UCSD-AML1 (cell line): ENCODE results near the gene HLTF.
"Not testable (repeated sequence)": the region's sequence is repeated elsewhere in the genome, so short reads cannot be mapped to it uniquely, and the experiment has no call there.

Experiments used
- DNase-seq: peaks from one replicate; lab custom pipeline; 2025; ENCODE audit not compliant: unreplicated experiment; lab: John Stamatoyannopoulos, UW

Gene HLTF, protein sequence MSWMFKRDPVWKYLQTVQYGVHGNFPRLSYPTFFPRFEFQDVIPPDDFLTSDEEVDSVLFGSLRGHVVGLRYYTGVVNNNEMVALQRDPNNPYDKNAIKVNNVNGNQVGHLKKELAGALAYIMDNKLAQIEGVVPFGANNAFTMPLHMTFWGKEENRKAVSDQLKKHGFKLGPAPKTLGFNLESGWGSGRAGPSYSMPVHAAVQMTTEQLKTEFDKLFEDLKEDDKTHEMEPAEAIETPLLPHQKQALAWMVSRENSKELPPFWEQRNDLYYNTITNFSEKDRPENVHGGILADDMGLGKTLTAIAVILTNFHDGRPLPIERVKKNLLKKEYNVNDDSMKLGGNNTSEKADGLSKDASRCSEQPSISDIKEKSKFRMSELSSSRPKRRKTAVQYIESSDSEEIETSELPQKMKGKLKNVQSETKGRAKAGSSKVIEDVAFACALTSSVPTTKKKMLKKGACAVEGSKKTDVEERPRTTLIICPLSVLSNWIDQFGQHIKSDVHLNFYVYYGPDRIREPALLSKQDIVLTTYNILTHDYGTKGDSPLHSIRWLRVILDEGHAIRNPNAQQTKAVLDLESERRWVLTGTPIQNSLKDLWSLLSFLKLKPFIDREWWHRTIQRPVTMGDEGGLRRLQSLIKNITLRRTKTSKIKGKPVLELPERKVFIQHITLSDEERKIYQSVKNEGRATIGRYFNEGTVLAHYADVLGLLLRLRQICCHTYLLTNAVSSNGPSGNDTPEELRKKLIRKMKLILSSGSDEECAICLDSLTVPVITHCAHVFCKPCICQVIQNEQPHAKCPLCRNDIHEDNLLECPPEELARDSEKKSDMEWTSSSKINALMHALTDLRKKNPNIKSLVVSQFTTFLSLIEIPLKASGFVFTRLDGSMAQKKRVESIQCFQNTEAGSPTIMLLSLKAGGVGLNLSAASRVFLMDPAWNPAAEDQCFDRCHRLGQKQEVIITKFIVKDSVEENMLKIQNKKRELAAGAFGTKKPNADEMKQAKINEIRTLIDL

GRCh38 chr3:149086232-149086988 lies at the start of gene HLTF:
TSS of gene HLTF (minus strand) at chr3:149086533. CDS start at chr3:149086336, 197 bp downstream.
- DNase-seq: peak; percentile 91

- DNase-seq: no peak
Measured at GRCh38 chr3:149134575-149134974, 48.2 kb upstream of the HLTF start.

- DNase-seq: no peak
Measured at GRCh38 chr3:149131589-149131988, 45.3 kb upstream of the HLTF start.

DNA sequence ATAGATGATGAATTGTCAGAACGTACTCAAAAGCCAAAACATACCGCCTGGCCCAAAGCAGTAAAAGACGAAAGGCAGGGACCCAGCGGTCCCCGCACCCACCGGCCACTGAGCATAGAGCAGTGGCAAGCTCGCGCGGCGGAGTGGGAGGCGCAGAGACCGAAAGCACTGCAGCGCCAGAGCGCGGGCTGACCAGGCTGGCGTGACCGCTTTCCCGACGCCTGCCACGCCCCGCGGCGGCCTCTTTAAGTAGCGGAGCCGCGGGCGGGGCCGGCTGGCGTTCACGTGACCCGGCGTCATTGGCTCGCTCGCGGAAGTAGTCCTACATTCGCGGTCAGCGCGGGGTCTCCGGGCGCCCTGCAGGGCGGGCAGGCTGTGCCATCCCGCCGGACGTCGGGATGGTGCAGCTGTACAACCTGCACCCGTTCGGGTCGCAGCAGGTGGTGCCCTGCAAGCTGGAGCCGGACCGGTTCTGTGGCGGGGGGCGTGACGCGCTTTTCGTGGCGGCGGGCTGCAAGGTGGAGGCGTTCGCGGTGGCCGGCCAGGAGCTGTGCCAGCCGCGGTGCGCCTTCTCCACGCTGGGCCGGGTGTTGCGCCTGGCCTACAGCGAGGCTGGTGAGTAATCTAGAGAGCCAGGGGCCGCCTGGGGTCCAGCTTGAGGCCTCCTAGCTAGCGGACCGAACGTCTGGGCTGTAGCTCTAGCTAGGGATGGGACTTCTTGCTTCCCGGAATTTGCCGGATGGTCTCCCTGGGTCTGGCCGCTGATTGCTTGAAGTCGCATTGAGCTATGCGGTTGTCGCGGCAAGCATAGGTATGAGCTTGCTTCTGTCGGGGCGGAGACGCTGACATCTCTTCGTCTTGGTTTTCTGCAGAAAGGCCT lies 43.2 kb upstream of the HLTF start, which contains the start of gene HPS3:
TSS of gene HPS3 (plus strand) at position 313 of the 880 bp plus-strand sequence. CDS start at position 399, 86 bp downstream.
- peak; percentile 92 for DNase-seq

GRCh38 chr3:149128821-149129220 lies 42.5 kb upstream of the HLTF start:
- no peak for DNase-seq

- DNase-seq: no peak
Measured at GRCh38 chr3:149122721-149123578, 36.6 kb upstream of the HLTF start.

DNA sequence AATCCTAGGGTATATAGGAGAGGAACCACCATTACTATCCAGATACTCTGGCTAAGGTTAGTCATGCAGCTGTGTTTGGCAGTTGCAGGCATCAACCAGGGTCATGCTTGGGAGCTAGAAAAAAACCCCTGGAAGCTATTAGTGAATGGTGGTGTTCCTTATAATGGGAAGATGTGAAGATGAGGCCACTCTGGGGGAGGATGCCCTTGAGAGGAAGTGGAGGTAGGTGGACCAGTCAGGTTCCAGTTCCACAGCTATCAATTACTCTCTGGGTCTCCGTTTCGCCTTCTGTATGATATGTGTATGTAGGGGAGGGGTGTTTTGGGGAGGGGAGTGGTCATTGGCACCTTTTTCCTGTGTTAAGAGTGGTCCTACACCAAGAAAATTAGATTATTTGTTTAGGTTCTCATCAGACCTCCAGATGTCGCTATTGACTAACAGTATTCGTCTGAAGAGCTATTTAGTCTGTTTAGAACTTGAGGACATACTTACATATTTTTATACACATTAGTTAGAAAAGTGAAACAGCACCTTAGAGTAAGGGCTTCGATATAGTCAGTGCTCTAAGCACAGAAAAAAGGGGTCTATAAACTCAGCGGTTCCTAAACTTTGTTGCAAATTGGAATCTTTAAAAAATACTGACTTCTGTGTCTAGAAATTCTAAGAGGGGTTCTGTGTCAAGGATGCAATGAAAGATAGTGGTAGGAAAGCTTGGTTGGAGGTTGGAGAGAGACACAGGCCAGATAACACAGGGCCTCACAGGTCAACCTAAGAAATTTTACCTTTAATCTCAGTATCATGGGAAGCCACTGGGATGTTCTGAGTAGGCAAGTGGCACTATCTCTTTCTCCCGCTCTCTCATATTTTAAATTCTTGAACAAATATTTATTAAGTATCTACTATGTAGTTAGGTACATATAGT lies 34.0 kb upstream of the HLTF start:
- DNase-seq: no peak

DNA sequence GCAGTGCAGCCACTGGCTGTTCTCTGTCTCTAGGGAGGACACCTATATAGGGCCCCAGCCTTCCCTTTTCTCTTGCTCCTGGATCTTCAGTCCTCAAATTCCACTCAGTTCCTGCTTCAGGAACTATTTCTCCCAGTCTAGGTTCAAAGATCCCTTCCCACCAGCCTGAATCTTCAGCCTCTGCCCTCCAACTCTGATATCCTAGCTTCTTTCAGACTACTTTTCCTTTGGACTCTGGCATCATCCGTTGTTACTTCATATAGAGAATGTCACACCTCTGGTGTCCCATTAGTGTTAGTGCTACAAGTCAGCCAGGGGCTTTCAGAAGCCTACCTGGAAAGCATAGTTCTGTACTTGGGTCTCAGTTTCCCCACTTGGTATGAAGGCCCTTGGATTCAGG lies 33.1 kb upstream of the HLTF start:
- DNase-seq: no peak

DNA sequence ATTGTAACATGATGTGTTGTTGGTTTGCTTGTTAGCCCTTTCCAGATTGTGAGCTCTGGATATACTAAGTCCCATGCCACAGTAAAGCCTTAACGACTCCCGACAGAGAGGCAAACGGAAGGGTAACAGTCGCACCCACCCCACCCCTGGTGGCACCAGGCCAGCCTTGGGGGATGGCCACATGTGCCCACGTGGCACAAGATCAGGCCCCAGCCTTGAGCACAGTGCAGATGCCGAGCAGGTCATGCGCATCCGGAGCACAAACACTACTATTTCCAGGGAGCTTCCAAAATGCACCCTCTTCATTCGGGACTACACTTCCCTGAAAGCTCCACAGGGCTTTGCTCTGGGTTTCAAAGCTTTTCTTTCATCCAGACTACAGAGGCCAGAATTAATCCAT lies 32.4 kb upstream of the HLTF start:
- DNase-seq: no peak

- no peak for DNase-seq
Measured at GRCh38 chr3:149115114-149115513, 28.8 kb upstream of the HLTF start.

GRCh38 chr3:149114458-149114857 lies 28.1 kb upstream of the HLTF start:
- no peak for DNase-seq

DNA sequence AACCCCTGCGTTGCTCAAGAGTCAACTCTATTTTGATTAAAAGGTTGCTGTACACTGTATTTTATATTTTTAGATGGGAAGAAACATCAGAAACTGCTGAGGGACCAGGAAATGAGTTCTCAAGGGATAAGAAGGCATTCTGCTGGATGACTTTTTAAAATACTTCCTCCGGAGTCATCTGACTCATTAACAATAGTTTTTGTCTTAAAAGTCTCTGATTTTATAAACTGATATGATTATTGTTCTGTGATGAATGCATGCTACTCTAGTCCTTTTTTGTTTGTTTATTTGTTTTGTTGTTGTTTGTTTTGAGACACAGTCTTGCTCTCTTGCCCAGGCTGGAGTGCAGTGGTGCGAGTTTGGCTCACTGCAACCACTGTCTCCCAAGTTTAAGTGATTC lies 18.2 kb upstream of the HLTF start:
- no peak for DNase-seq

- no peak for DNase-seq
Measured at GRCh38 chr3:149101641-149102040, 15.3 kb upstream of the HLTF start.

GRCh38 chr3:149101154-149101553 lies 14.8 kb upstream of the HLTF start:
- no peak for DNase-seq

- not testable (repeated sequence) for DNase-seq
Measured at GRCh38 chr3:149097987-149098386, 11.7 kb upstream of the HLTF start.

DNA sequence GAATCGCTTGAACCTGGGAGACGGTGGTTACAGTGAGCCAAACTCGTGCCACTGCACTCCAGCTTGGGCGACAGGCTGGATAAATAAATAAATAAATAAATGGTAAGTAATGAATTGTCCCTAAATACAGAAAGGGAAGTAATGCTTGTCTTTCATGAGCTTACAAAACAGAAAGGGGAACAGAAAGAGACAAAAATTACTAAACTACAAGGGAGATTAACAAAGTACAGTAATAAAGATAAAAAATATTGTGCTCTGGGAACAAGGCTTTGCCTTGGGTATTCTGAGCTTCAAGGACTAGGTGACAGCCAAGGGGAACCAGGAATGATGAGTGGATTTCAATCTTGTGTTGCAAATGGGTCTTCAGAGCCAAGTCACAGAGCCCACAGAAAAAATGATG lies 9.2 kb upstream of the HLTF start:
- DNase-seq: no peak

GRCh38 chr3:149091983-149092382 lies 5.7 kb upstream of the HLTF start:
- DNase-seq: no peak

GRCh38 chr3:149090907-149091306 lies 4.6 kb upstream of the HLTF start:
- DNase-seq: no peak
